ENCODE measurements around the gene CHD2.
A peak's percentile ranks its signal among the peaks of the same experiment; 100 is the strongest.

The CHD2 gene

DNA sequence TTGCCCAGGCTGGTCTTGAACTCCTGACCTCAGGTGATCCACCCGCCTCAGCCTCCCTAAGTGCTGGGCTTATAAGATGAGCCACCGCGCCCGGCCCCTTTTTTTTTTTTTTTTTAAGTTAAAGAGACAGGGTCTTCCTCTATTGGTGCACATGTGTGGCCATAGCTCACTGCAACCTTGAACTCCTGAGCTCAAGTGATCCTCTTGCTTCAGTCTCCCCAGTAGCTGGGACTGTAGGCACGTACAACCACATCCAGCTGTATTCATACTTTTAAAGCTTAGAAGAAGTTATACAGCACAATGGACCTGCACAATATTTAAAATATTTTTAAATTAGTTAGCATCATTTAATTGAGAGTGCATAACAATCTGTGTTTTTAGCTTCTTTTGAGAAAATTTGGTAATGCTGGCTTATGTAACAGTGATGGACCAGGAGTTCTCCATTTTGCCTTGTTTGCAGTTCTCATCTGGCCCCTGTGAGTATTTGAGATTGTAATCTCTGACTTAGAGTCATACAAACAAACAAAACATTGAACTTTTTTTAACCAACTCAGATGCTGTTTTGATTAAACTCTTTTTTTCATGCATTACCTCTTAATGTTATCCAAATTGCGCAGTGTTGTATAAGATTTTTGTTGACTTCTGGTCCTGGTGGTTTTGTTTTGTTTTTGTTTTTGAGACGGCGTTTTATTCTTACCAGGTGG, 33.0 kb downstream of the CHD2 start:
- no peak for DNase-seq

- DNase-seq, result no peak
Measured at GRCh38 chr15:92933831-92934230, 33.7 kb downstream of the CHD2 start.

- DNase-seq, result no peak
Measured at GRCh38 chr15:92934716-92935115, 34.6 kb downstream of the CHD2 start.

DNA sequence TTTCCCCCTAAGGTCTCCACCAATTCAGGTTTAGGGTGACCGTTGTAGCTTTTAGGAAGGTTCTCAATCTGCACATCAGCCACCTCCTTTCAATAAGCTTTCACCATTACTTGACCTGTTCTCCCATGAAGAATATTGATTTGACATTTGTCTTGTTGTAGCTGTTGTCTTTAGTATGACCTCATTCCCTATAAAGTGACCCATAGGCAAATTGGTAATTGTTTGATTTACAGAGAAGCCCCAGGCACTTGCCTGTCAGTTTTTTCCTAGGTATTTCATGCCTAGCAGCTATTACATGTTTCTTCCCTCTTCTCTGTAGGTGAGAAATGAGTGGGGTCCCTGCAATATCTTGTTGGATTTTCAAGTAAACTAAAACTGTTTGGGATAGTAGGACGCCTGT, 36.0 kb downstream of the CHD2 start:
- DNase-seq, result no peak

DNA sequence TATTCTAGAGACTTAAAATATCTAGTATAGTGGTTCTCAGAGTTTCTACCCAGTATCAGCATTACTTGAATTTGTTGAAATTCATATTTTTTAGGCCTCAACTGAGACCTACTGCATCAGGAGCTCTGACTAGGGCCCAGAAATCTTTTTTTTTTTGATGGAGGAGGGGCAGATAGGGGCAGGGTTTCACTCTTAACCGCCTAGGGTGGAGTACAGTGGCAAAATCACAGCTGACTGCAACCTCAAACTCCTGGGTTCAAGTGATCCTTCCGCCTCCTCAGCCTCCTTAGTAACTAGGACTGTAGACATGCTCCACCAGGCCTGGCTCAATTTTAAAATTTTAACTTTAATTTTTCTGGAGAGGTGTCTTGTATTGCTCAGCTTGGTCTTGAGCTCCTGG, 36.6 kb downstream of the CHD2 start:
- DNase-seq, result no peak

DNA sequence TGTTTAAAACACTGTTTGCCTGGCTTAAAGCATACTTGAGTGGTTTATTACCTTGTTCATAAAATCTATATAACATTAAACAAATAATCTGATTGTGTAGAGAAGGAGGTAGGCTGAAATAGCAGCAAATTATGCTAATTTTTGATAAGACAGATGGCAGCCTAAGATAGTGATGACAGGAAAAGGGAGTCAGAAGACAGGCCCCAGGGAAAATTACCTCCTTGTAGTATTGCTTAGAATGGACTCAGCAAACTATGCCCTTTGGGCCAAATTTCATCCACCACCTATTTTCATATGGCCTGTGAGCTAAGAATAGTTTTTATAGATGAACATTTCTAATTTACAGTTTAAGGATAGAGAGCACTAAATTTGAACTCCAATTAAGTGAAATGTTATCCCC, 37.8 kb downstream of the CHD2 start:
- DNase-seq, result no peak

DNA sequence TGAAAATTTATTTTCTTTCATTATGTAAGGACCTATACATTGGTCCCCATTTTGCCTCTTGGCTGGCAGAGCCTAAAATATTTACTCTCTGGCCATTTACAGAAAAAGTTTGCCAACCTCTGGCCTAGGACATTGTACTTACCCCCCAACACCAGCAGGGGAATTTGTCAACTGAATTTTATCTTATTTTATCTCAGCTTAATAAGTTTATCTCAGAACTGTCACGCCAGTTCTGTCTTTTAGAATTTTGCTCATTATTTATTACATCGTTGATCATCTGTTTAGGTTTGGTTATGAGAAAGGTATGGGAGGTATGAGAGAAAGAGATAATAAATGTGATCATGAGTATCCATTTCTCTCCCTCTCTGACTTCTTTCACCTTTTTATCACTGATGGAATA, 38.3 kb downstream of the CHD2 start:
- no peak for DNase-seq

DNA sequence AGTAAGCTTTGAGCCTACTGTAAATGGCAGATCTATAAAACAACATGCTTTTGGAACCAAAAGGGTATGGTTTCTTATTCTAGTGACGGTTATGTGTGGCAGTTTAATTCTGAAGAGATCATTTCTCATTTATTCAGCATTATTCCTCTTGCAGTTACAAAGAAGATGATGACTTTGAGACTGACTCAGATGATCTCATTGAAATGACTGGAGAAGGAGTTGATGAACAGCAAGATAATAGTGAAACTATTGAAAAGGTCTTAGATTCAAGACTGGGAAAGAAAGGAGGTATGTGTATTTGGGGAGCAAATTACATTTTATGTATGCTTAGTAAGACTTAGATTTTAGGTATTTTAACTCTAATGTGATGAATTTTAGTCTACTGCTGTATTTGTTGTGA, 41.5 kb downstream of the CHD2 start:
- no peak for DNase-seq

DNA sequence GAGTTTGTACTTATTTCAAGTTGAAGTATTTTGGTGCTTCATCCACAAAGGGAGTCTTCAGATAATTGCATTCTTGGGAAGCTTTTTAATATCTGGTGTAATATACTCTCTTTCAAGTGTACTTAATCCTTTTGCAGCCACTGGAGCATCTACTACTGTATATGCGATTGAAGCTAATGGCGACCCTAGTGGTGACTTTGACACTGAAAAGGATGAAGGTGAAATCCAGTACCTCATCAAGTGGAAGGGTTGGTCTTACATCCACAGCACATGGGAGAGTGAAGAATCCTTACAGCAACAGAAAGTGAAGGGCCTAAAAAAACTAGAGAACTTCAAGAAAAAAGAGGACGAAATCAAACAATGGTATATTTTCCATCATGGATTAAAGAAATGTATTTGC, 42.6 kb downstream of the CHD2 start:
- no peak for DNase-seq

DNA sequence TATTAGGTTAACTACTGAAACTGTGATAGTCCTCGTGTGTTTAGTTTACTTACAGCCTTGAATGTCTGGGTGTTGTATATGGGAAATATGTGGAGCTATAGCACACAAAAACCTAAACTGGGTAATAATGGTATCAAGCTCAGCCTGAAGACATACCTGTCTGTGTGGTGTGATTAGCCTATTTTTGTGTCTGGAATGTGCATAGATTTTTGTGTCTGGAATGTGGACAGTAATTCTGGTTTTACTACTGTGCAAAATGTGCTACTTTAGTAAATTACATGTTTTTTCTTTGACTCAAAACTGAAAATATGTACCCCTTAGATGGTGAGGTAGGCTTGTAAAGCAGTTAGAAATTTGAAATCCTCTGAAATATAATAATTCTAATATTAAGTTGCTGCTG, 43.5 kb downstream of the CHD2 start:
- no peak for DNase-seq

DNA sequence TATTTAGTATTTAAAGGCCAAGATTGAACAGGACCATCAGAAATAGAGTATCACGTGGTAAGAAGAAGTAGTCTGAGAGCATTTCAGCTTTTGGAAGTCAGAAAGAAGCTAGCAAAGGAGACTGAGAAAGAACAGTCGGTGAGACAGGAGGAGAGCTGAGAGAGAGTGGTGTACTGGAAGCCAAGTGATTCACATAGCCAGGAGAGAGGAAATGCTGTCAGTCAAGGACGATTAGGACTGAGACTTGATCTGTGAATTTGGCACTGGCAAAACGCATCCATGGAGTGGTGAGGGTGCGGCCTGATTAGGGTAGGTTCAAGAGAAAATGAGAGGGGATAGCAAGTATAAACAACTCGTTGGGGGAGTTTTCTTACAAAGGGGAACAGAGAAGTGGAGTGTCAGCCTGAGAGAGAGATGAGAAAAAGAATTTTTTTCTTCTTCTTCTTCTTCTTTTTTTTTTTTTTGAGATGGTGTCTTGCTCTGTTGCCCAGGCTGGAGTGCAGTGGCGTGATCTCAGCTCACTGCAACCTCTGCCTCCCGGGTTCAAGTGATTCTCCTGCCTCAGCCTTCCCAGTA, 44.9 kb downstream of the CHD2 start:
- no peak for DNase-seq

- DNase-seq, result no peak
Measured at GRCh38 chr15:92947071-92947730, 47.1 kb downstream of the CHD2 start.

- DNase-seq, result no peak
Measured at GRCh38 chr15:92949604-92950249, 49.6 kb downstream of the CHD2 start.

DNA sequence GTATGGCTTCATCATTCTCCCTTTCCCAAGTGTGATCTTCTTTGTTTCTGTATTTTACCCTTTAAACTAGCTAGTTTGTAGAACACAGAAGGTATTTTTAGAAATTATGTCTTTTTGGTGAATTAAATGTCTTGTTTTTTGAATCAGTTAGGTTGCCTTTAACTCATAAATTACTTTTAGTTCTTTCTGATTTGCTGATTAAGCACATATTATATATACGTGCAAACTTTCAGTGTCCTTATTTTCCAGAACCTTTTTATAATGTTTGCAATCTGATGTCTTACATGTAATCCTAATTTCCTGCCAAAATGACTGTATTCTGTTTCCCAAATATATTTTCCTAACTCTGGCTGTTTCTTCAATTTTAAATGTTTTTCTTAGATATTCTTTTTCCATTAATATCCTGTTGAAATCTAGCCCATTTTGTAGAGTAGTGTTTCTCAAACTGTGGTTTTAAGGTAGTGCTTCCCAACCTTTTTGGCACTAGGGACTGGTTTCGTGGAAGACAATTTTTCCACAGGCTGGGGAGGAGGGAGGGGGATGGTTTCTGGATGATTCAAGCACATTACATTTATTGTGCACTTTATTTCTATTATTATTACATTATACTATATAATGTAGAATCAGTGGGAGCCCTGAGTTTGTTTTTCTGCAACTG, 51.8 kb downstream of the CHD2 start:
- no peak for DNase-seq

GRCh38 chr15:92952458-92952850, 52.3 kb downstream of the CHD2 start:
- no peak for DNase-seq

GRCh38 chr15:92953566-92953965, 53.4 kb downstream of the CHD2 start:
- no peak for DNase-seq

GRCh38 chr15:92954002-92954401, 53.9 kb downstream of the CHD2 start:
- no peak for DNase-seq

- DNase-seq, result peak; percentile 13 to 28
Measured at GRCh38 chr15:92954578-92954977, 54.5 kb downstream of the CHD2 start.

- no peak for DNase-seq
Measured at GRCh38 chr15:92955706-92956105, 55.6 kb downstream of the CHD2 start.

- no peak for DNase-seq
Measured at GRCh38 chr15:92958105-92958504, 58.0 kb downstream of the CHD2 start.

DNA sequence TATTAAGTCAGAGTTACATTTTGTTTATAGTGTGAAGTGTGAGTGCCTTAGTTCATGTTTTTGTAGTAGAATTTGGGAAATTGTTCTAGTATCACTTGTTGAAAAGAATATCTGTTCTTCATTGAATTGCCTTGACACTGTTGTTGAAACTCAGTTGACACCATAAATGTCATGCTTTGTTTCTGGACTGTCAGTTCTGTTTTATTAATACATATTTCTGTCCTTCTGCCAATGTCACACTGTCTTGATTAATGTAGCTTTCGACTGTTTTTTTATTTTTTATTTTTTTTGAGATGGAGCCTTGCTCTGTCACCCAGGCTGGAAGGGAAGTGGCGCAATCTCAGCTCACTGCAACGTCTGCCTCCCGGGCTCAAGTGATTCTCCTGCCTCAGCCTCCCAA, 59.1 kb downstream of the CHD2 start:
- DNase-seq, result no peak

DNA sequence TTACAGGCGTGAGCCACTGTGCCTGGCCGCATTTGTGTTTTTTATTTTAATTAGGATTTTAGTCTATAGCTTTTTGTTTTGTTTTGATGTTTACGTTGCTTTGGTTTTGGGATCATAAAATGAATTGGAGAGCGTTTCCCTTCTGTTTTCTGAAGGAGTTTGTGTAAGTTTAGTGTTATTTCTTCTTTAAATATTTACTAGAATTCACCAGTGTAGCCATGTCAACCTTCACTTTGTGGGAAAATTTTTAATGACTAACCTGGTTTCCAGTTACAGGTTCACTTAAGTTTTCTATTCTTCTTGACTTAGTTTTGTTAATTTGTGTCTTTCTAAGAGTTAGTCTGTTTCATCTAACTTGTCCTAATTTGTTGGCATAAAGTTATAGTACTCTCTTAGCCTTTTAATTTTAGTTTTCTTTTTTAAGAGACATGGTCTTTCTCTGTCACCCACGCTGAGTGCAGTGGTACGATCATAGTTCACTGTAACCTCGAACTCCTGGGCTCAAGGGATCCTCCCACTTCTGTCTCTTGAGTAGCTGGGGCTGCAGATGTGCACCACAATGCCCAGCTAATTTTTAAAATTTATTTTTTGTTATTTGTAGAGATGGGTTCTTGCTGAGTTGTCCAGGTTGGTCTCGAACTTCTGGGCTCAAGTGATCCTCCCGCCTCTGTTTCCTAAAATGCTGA, 61.0 kb downstream of the CHD2 start:
- no peak for DNase-seq

GRCh38 chr15:92962914-92963313, 62.8 kb downstream of the CHD2 start:
- no peak for DNase-seq

Data from AML-193 (cell line).